GM12878 (cell line): Measurements from ENCODE around the gene DTX1.

Source experiments
- CEBPB ChIP-seq, 2 experiments: fragments of 150-350 bp in 1 of 2; IDR thresholded peaks; 2 replicates each; pipeline ENCODE4 v1.6.1; 2012 to 2014; ENCODE audit warnings: low read depth in 2 of 2, low read length in 2 of 2, borderline replicate concordance in 1 of 2, inconsistent platforms in 1 of 2
- FOS ChIP-seq: IDR thresholded peaks from 3 replicates; pipeline ENCODE4 v1.6.1; 2011; ENCODE audit warnings: borderline replicate concordance; ENCODE audit not compliant: insufficient read length; ENCODE audit errors: extremely low read depth
- JUNB ChIP-seq: IDR thresholded peaks from 2 replicates; pipeline ENCODE4 v1.6.1; 2016; ENCODE audit warnings: antibody characterized with exemption, mild to moderate bottlenecking
- NFYB ChIP-seq: IDR thresholded peaks from 2 replicates; pipeline ENCODE4 v1.6.1; 2011; ENCODE audit warnings: low read depth, mild to moderate bottlenecking, low read length, improper control_type of control experiment, moderate library complexity; ENCODE audit not compliant: insufficient read depth
- RCOR1 ChIP-seq: conservative IDR thresholded peaks from 2 replicates; pipeline ENCODE4 v1.6.1; 2012; ENCODE audit warnings: low read depth, low read length, improper control_type of control experiment
- SRF ChIP-seq, 2 experiments: IDR thresholded peaks; 2 replicates each; pipeline ENCODE4 v1.6.1; 2011; ENCODE audit warnings: low read depth in 2 of 2, low read length in 2 of 2, mild to moderate bottlenecking in 1 of 2, moderate library complexity in 1 of 2
- TF ChIP-seq, protein P1 (sequence below): fragments of 450-650 bp; formaldehyde crosslinking; IDR thresholded peaks from 2 replicates; pipeline ENCODE4 v1.4.0; 2020; ENCODE audit warnings: mild to moderate bottlenecking, moderate library complexity
- TF ChIP-seq, protein P2 (sequence below), 3 experiments: IDR thresholded peaks in 2 of 3; conservative IDR thresholded peaks in 1 of 3; 2 replicates each; pipeline ENCODE4 v1.5.1; 2011; ENCODE audit warnings: low read depth in 3 of 3, low read length in 3 of 3, mild to moderate bottlenecking in 3 of 3, control low read depth in 2 of 3, moderate library complexity in 2 of 3, inconsistent platforms in 1 of 3, mixed read lengths in 1 of 3; ENCODE audit not compliant: control insufficient read depth in 2 of 3, insufficient read depth in 1 of 3; ENCODE audit errors: extremely low read depth in 1 of 3
- TF ChIP-seq, protein P3 (sequence below): IDR thresholded peaks from 2 replicates; pipeline ENCODE4 v1.6.1; 2012; ENCODE audit warnings: low read length, inconsistent platforms

DNA sequence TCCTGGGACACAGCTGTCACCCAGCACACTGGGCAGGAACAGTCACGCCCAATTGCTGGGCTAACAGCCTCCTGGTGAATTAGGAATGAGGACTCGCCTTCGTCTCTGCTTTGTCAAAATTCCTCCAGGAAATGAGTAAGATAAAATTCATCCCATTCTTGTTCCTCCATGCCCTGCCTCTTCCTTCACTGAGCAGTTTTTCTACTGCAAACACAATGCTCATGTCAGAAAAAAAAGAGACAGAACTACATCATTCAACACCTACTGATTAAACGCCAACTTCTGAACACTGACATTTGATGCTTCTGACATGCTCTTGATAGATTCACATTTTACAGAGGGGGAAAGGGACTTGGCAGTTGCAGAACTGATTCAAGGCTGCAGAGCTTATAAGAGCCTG, 37.5 kb upstream of the DTX1 start:
- TF ChIP-seq, protein P1, sequence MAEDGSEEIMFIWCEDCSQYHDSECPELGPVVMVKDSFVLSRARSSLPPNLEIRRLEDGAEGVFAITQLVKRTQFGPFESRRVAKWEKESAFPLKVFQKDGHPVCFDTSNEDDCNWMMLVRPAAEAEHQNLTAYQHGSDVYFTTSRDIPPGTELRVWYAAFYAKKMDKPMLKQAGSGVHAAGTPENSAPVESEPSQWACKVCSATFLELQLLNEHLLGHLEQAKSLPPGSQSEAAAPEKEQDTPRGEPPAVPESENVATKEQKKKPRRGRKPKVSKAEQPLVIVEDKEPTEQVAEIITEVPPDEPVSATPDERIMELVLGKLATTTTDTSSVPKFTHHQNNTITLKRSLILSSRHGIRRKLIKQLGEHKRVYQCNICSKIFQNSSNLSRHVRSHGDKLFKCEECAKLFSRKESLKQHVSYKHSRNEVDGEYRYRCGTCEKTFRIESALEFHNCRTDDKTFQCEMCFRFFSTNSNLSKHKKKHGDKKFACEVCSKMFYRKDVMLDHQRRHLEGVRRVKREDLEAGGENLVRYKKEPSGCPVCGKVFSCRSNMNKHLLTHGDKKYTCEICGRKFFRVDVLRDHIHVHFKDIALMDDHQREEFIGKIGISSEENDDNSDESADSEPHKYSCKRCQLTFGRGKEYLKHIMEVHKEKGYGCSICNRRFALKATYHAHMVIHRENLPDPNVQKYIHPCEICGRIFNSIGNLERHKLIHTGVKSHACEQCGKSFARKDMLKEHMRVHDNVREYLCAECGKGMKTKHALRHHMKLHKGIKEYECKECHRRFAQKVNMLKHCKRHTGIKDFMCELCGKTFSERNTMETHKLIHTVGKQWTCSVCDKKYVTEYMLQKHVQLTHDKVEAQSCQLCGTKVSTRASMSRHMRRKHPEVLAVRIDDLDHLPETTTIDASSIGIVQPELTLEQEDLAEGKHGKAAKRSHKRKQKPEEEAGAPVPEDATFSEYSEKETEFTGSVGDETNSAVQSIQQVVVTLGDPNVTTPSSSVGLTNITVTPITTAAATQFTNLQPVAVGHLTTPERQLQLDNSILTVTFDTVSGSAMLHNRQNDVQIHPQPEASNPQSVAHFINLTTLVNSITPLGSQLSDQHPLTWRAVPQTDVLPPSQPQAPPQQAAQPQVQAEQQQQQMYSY (CRISPR knock-in tag), result no peak
- TF ChIP-seq, protein P2, sequence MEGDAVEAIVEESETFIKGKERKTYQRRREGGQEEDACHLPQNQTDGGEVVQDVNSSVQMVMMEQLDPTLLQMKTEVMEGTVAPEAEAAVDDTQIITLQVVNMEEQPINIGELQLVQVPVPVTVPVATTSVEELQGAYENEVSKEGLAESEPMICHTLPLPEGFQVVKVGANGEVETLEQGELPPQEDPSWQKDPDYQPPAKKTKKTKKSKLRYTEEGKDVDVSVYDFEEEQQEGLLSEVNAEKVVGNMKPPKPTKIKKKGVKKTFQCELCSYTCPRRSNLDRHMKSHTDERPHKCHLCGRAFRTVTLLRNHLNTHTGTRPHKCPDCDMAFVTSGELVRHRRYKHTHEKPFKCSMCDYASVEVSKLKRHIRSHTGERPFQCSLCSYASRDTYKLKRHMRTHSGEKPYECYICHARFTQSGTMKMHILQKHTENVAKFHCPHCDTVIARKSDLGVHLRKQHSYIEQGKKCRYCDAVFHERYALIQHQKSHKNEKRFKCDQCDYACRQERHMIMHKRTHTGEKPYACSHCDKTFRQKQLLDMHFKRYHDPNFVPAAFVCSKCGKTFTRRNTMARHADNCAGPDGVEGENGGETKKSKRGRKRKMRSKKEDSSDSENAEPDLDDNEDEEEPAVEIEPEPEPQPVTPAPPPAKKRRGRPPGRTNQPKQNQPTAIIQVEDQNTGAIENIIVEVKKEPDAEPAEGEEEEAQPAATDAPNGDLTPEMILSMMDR (IDR thresholded peaks at IDR 0.05 in 2 of 3, conservative IDR thresholded peaks at IDR 0.05 in 1 of 3; ENCODE audit: control insufficient read depth in 2 of 3, extremely low read depth in 1 of 3, insufficient read depth in 1 of 3, low read depth in 3 of 3, low read length in 3 of 3), result no peak
- TF ChIP-seq SRF (IDR thresholded peaks at IDR 0.05; ENCODE audit: low read depth in 2 of 2, low read length in 2 of 2) (no peak), CEBPB (IDR thresholded peaks at IDR 0.05; ENCODE audit: borderline replicate concordance in 1 of 2, low read depth in 2 of 2, low read length in 2 of 2) (no peak), NFYB (no peak), RCOR1 (no peak), JUNB (no peak), FOS (no peak)
- TF ChIP-seq, protein P3, sequence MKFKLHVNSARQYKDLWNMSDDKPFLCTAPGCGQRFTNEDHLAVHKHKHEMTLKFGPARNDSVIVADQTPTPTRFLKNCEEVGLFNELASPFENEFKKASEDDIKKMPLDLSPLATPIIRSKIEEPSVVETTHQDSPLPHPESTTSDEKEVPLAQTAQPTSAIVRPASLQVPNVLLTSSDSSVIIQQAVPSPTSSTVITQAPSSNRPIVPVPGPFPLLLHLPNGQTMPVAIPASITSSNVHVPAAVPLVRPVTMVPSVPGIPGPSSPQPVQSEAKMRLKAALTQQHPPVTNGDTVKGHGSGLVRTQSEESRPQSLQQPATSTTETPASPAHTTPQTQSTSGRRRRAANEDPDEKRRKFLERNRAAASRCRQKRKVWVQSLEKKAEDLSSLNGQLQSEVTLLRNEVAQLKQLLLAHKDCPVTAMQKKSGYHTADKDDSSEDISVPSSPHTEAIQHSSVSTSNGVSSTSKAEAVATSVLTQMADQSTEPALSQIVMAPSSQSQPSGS, result no peak
